Measurements from ENCODE around the gene NRAP. TPM values are rescaled to one million over a fixed set of nuclear protein-coding genes. Genes with fewer than 3 reads are reported as not detected.
A peak's percentile ranks its signal among the peaks of the same experiment; 100 is the strongest.

The NRAP gene
- total RNA-seq, 1 donor from 2014 or later = 0.06 TPM

GRCh38 chr10:113704637-113705343 is 40.9 kb upstream of the NRAP start:
- intact Hi-C loops (cut with DNase I) = no loop called here
- DNase-seq (no peak), ATAC-seq (no peak)

GRCh38 chr10:113697595-113697994 is 33.8 kb upstream of the NRAP start:
- no peak overlapping the region for H3K27ac ChIP-seq
- H3K9me3 ChIP-seq = no peaks in the 10 kb centered on the region
- ATAC-seq (no peak), DNase-seq (no peak)
- no peak overlapping the region for H3K4me3 ChIP-seq
- intact Hi-C loops (cut with DNase I) = no loop called here
- TF ChIP-seq CTCF (IDR thresholded peaks at IDR 0.05) = no peak
- H3K27me3 ChIP-seq = no peaks in the 10 kb centered on the region
- H3K36me3 ChIP-seq = peaks cover 36% of the 10 kb centered on the region
- no peaks in the 10 kb centered on the region for H3K4me1 ChIP-seq

More at GRCh38 chr10:113704637-113705343, 40.9 kb upstream of the NRAP start:
- Histone ChIP-seq H3K4me3 (no peak overlapping the region), H3K36me3 (peaks cover 10% of the 10 kb centered on the region), H3K27me3 (no peaks in the 10 kb centered on the region), H3K4me1 (peaks cover 5% of the 10 kb centered on the region), H3K9me3 (no peaks in the 10 kb centered on the region), H3K27ac (no peak overlapping the region)
- TF ChIP-seq CTCF (IDR thresholded peaks at IDR 0.05) = peak; percentile 59

GRCh38 chr10:113695691-113696090 is 31.9 kb upstream of the NRAP start:
- Histone ChIP-seq H3K4me1 (no peaks in the 10 kb centered on the region), H3K36me3 (peaks cover 28% of the 10 kb centered on the region), H3K27me3 (no peaks in the 10 kb centered on the region), H3K9me3 (no peaks in the 10 kb centered on the region), H3K27ac (no peak overlapping the region), H3K4me3 (no peak overlapping the region)
- intact Hi-C loops (cut with DNase I) = no loop called here
- no peak for TF ChIP-seq CTCF (IDR thresholded peaks at IDR 0.05)
- DNase-seq (no peak), ATAC-seq (no peak)

- H3K27ac ChIP-seq = no peak overlapping the region
- no peak for DNase-seq
- intact Hi-C loops (cut with DNase I) = no loop called here
- no peak overlapping the region for H3K4me3 ChIP-seq
- H3K4me1 ChIP-seq = no peaks in the 10 kb centered on the region
- no peaks in the 10 kb centered on the region for H3K27me3 ChIP-seq
- no peaks in the 10 kb centered on the region for H3K9me3 ChIP-seq
- no peak for TF ChIP-seq CTCF (IDR thresholded peaks at IDR 0.05)
- no peak for ATAC-seq
- peaks cover 11% of the 10 kb centered on the region for H3K36me3 ChIP-seq
Observed at GRCh38 chr10:113693348-113693747, 29.5 kb upstream of the NRAP start.

- Histone ChIP-seq H3K4me1 (no peaks in the 10 kb centered on the region), H3K9me3 (peaks cover 3% of the 10 kb centered on the region), H3K27me3 (no peaks in the 10 kb centered on the region), H3K27ac (no peak overlapping the region), H3K36me3 (peaks cover under 1% of the 10 kb centered on the region), H3K4me3 (no peak overlapping the region)
- TF ChIP-seq CTCF (IDR thresholded peaks at IDR 0.05) = no peak
- DNase-seq = no peak
- no peak for ATAC-seq
- intact Hi-C loops (cut with DNase I) = no loop called here
Observed at GRCh38 chr10:113692271-113692670, 28.4 kb upstream of the NRAP start.

All from upper lobe of right lung (tissue), 1 donor.